GM12891 (cell line): ENCODE measurements around the gene TRAPPC2B.
A peak's percentile ranks its signal among the peaks of the same experiment; 100 is the strongest.

Experiments used
- PAX5 ChIP-seq: IDR thresholded peaks from 2 replicates; pipeline ENCODE4 v1.6.1; 2011; ENCODE audit warnings: low read length, moderate library complexity, mild to moderate bottlenecking; ENCODE audit not compliant: insufficient read depth, severe bottlenecking
- POLR2A ChIP-seq: IDR thresholded peaks from 2 replicates; pipeline ENCODE4 v1.6.1; 2011; ENCODE audit warnings: low read depth, low read length, control low read depth
- POLR2AphosphoS5 ChIP-seq: IDR thresholded peaks from 2 replicates; pipeline ENCODE4 v1.6.1; 2011; ENCODE audit warnings: low read depth, low read length, control low read depth
- POU2F2 ChIP-seq: IDR thresholded peaks from 2 replicates; pipeline ENCODE4 v1.6.1; 2011; ENCODE audit warnings: low read depth, mild to moderate bottlenecking, control low read depth, low read length, moderate library complexity
- SPI1 ChIP-seq: IDR thresholded peaks from 2 replicates; pipeline ENCODE4 v1.6.1; 2011; ENCODE audit warnings: low read depth, low read length, control low read depth
- TAF1 ChIP-seq: IDR thresholded peaks from 2 replicates; pipeline ENCODE4 v1.6.1; 2011; ENCODE audit warnings: low read depth, low read length, control low read depth

- peak; percentile 30; the same call in 1 of the 2 replicates for TF ChIP-seq SPI1
- TF ChIP-seq POLR2AphosphoS5 = peak; percentile 81
- peak; percentile 94 for TF ChIP-seq POLR2A
- peak; percentile 75 for TF ChIP-seq TAF1
- TF ChIP-seq PAX5 = peak; percentile 48
- peak; percentile 67 for TF ChIP-seq POU2F2
Measured at GRCh38 chr19:57320180-57321084, 42.9 kb upstream of the TRAPPC2B start, which contains the start of gene ZNF543.
